ENCODE data around the gene WHRN.

DNA sequence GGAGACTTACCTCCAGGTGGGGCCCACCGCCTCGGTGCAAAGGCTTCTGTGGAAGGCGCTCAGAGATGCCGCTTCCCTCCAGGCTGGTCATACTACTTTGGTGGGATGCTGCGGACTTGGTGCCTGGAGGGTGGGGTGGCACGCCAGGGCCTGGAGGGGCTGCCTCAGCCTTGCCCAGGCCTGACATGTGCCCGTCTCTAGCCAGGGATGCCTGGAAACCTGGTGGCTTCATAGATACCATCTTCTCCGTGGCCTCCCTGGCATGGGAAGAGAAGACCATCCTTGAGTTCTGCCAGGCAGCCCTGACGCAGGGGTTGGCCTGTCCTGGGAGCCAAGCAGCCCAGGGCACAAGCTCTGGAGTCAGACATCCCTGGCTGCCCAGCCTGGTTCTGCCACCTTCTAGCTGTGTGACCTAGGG lies 147.4 kb downstream of the WHRN start:
- no peak for TF ChIP-seq POLR2AphosphoS5 (IDR thresholded peaks at IDR 0.05)
- TF ChIP-seq, protein P1, sequence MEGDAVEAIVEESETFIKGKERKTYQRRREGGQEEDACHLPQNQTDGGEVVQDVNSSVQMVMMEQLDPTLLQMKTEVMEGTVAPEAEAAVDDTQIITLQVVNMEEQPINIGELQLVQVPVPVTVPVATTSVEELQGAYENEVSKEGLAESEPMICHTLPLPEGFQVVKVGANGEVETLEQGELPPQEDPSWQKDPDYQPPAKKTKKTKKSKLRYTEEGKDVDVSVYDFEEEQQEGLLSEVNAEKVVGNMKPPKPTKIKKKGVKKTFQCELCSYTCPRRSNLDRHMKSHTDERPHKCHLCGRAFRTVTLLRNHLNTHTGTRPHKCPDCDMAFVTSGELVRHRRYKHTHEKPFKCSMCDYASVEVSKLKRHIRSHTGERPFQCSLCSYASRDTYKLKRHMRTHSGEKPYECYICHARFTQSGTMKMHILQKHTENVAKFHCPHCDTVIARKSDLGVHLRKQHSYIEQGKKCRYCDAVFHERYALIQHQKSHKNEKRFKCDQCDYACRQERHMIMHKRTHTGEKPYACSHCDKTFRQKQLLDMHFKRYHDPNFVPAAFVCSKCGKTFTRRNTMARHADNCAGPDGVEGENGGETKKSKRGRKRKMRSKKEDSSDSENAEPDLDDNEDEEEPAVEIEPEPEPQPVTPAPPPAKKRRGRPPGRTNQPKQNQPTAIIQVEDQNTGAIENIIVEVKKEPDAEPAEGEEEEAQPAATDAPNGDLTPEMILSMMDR (IDR thresholded peaks at IDR 0.05) = no peak
- no peak for TF ChIP-seq POLR2A (IDR thresholded peaks at IDR 0.05; ENCODE audit: low read depth)
